ENCODE data around the gene CAST. TPM values are rescaled to one million over a fixed set of nuclear protein-coding genes. Genes with fewer than 3 reads are reported as not detected.

CAST gene
- total RNA-seq, 2 donors from 2014 or later, result 315 to 490 TPM

- Histone ChIP-seq H3K27me3 (no peaks in the 10 kb centered on the region), H3K36me3 (no peaks in the 10 kb centered on the region), H3K27ac (no peak overlapping the region), H3K9me3 (no peaks in the 10 kb centered on the region), H3K9ac (ENCODE audit: low read depth in 2 of 2, low read length in 2 of 2) (no peak overlapping the region), H3K4me3 (no peak overlapping the region), H3K4me1 (no peaks in the 10 kb centered on the region)
- DNase-seq, result no peak
- intact Hi-C loops (cut with DNase I), result no loop called here
- TF ChIP-seq CTCF (IDR thresholded peaks at IDR 0.05), result no peak
These were observed 151.9 kb downstream of the CAST start for GRCh38 chr5:96814041-96814440.

GRCh38 chr5:96816411-96816939 lies 154.3 kb downstream of the CAST start:
- Histone ChIP-seq H3K9ac (ENCODE audit: low read depth in 2 of 2, low read length in 2 of 2) (no peak overlapping the region), H3K4me3 (peak overlapping the region; percentile 3), H3K27ac (no peak overlapping the region), H3K9me3 (no peaks in the 10 kb centered on the region), H3K27me3 (no peaks in the 10 kb centered on the region), H3K36me3 (no peaks in the 10 kb centered on the region), H3K4me1 (no peaks in the 10 kb centered on the region)
- intact Hi-C loops (cut with DNase I), result no loop called here
- TF ChIP-seq CTCF (IDR thresholded peaks at IDR 0.05), result no peak
- DNase-seq, result no peak

- Histone ChIP-seq H3K27ac (no peak overlapping the region), H3K27me3 (no peaks in the 10 kb centered on the region), H3K4me3 (no peak overlapping the region), H3K9ac (ENCODE audit: low read depth in 2 of 2, low read length in 2 of 2) (no peak overlapping the region), H3K36me3 (no peaks in the 10 kb centered on the region), H3K9me3 (no peaks in the 10 kb centered on the region), H3K4me1 (no peaks in the 10 kb centered on the region)
- no peak for TF ChIP-seq CTCF (IDR thresholded peaks at IDR 0.05)
- intact Hi-C loops (cut with DNase I), result no loop called here
- DNase-seq, result no peak
These were observed 154.8 kb downstream of the CAST start for GRCh38 chr5:96816991-96817390.

- Histone ChIP-seq H3K9me3 (no peaks in the 10 kb centered on the region), H3K9ac (ENCODE audit: low read depth in 2 of 2, low read length in 2 of 2) (no peak overlapping the region), H3K27me3 (no peaks in the 10 kb centered on the region), H3K36me3 (no peaks in the 10 kb centered on the region), H3K4me1 (no peaks in the 10 kb centered on the region), H3K27ac (no peak overlapping the region), H3K4me3 (no peak overlapping the region)
- TF ChIP-seq CTCF (IDR thresholded peaks at IDR 0.05), result no peak
- DNase-seq, result no peak
- intact Hi-C loops (cut with DNase I), result no loop called here
These were observed 155.3 kb downstream of the CAST start for GRCh38 chr5:96817506-96817905.

GRCh38 chr5:96818125-96818788 lies 156.1 kb downstream of the CAST start:
- Histone ChIP-seq H3K4me3 (no peak overlapping the region), H3K27ac (no peak overlapping the region), H3K27me3 (no peaks in the 10 kb centered on the region), H3K9me3 (no peaks in the 10 kb centered on the region), H3K4me1 (no peaks in the 10 kb centered on the region), H3K9ac (ENCODE audit: low read depth in 2 of 2, low read length in 2 of 2) (no peak overlapping the region), H3K36me3 (no peaks in the 10 kb centered on the region)
- intact Hi-C loops (cut with DNase I), result no loop called here
- DNase-seq, result no peak
- TF ChIP-seq CTCF (IDR thresholded peaks at IDR 0.05), result no peak

All from colonic mucosa (tissue), 4 donors.